ENCODE results near the gene SPON1. TPM values are rescaled to one million over a fixed set of nuclear protein-coding genes. Genes with fewer than 3 reads are reported as not detected.

Gene SPON1
- total and polyA plus RNA-seq, 10 of the 15 experiments (the other 5 are each of a cell fraction or from before 2014, with no cell fraction given) = 0.13 to 1.1 (median 0.18) TPM; not detected in 5

DNA sequence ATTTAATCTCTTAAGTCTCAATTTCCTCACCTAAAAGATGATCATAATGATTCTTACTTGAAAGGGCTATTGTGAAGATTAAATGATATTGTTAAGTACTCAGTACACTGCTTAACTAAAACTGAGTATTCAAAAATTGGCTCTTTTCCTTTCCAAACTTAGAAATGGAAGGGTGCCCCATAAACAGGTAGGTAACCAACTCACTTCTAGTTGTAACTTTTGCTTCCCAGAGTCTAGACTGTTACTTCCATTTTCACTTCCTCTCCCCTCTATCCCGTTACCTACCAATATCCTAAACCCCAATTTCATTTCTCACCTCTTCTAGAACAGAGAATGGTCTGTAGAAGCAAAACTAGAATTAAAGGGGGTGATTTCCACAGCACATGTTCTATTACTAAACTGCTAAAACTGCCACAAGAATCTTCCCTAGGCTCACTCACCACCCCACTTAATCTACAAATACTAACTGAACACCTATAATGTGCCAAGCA, 346.4 kb downstream of the SPON1 start (continued):
- TF ChIP-seq, protein P1, sequence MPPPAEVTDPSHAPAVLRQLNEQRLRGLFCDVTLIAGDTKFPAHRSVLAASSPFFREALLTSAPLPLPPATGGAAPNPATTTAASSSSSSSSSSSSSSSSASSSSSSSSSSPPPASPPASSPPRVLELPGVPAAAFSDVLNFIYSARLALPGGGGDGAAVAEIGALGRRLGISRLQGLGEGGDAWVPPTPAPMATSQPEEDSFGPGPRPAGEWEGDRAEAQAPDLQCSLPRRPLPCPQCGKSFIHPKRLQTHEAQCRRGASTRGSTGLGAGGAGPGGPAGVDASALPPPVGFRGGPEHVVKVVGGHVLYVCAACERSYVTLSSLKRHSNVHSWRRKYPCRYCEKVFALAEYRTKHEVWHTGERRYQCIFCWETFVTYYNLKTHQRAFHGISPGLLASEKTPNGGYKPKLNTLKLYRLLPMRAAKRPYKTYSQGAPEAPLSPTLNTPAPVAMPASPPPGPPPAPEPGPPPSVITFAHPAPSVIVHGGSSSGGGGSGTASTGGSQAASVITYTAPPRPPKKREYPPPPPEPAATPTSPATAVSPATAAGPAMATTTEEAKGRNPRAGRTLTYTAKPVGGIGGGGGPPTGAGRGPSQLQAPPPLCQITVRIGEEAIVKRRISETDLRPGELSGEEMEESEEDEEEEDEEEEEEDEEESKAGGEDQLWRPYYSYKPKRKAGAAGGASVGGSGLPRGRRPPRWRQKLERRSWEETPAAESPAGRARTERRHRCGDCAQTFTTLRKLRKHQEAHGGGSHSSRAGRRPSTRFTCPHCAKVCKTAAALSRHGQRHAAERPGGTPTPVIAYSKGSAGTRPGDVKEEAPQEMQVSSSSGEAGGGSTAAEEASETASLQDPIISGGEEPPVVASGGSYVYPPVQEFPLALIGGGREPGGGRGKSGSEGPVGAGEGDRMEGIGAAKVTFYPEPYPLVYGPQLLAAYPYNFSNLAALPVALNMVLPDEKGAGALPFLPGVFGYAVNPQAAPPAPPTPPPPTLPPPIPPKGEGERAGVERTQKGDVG (CRISPR knock-in tag; IDR thresholded peaks at IDR 0.05) = no peak
- TF ChIP-seq KAT2A (conservative IDR thresholded peaks at IDR 0.05; ENCODE audit: control insufficient read depth, low read depth, low read length) = no peak
- no peak for TF ChIP-seq KDM1A (IDR thresholded peaks at IDR 0.05; ENCODE audit: borderline replicate concordance)
- TF ChIP-seq, protein P2, sequence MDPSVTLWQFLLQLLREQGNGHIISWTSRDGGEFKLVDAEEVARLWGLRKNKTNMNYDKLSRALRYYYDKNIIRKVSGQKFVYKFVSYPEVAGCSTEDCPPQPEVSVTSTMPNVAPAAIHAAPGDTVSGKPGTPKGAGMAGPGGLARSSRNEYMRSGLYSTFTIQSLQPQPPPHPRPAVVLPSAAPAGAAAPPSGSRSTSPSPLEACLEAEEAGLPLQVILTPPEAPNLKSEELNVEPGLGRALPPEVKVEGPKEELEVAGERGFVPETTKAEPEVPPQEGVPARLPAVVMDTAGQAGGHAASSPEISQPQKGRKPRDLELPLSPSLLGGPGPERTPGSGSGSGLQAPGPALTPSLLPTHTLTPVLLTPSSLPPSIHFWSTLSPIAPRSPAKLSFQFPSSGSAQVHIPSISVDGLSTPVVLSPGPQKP (IDR thresholded peaks at IDR 0.05; ENCODE audit: low read depth, low read length) = no peak
- TF ChIP-seq RAD21 (IDR thresholded peaks at IDR 0.05; ENCODE audit: insufficient read depth, low read depth, low read length) = no peak
- TF ChIP-seq SPI1 (IDR thresholded peaks at IDR 0.05; ENCODE audit: borderline replicate concordance, insufficient read depth, low read depth, low read length) = peak; percentile 87
- no peak for TF ChIP-seq FOS (IDR thresholded peaks at IDR 0.05; ENCODE audit: borderline replicate concordance, extremely low read depth, insufficient read length)
- TF ChIP-seq FOXM1 (IDR thresholded peaks at IDR 0.05; ENCODE audit: low read depth, low read length) = no peak
- TF ChIP-seq, protein P3, sequence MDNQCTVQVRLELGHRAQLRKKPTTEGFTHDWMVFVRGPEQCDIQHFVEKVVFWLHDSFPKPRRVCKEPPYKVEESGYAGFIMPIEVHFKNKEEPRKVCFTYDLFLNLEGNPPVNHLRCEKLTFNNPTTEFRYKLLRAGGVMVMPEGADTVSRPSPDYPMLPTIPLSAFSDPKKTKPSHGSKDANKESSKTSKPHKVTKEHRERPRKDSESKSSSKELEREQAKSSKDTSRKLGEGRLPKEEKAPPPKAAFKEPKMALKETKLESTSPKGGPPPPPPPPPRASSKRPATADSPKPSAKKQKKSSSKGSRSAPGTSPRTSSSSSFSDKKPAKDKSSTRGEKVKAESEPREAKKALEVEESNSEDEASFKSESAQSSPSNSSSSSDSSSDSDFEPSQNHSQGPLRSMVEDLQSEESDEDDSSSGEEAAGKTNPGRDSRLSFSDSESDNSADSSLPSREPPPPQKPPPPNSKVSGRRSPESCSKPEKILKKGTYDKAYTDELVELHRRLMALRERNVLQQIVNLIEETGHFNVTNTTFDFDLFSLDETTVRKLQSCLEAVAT (IDR thresholded peaks at IDR 0.05) = no peak
- TF ChIP-seq IKZF2 (IDR thresholded peaks at IDR 0.05) = peak; percentile 90 to 92
- TF ChIP-seq WRNIP1 (IDR thresholded peaks at IDR 0.05; ENCODE audit: borderline replicate concordance, low read depth, low read length) = no peak
- TF ChIP-seq, protein P4, sequence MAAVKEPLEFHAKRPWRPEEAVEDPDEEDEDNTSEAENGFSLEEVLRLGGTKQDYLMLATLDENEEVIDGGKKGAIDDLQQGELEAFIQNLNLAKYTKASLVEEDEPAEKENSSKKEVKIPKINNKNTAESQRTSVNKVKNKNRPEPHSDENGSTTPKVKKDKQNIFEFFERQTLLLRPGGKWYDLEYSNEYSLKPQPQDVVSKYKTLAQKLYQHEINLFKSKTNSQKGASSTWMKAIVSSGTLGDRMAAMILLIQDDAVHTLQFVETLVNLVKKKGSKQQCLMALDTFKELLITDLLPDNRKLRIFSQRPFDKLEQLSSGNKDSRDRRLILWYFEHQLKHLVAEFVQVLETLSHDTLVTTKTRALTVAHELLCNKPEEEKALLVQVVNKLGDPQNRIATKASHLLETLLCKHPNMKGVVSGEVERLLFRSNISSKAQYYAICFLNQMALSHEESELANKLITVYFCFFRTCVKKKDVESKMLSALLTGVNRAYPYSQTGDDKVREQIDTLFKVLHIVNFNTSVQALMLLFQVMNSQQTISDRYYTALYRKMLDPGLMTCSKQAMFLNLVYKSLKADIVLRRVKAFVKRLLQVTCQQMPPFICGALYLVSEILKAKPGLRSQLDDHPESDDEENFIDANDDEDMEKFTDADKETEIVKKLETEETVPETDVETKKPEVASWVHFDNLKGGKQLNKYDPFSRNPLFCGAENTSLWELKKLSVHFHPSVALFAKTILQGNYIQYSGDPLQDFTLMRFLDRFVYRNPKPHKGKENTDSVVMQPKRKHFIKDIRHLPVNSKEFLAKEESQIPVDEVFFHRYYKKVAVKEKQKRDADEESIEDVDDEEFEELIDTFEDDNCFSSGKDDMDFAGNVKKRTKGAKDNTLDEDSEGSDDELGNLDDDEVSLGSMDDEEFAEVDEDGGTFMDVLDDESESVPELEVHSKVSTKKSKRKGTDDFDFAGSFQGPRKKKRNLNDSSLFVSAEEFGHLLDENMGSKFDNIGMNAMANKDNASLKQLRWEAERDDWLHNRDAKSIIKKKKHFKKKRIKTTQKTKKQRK (IDR thresholded peaks at IDR 0.05; ENCODE audit: low read depth, low read length) = no peak
- TF ChIP-seq TARDBP (IDR thresholded peaks at IDR 0.05; ENCODE audit: borderline replicate concordance) = no peak
- no peak for TF ChIP-seq BACH1 (IDR thresholded peaks at IDR 0.05; ENCODE audit: borderline replicate concordance)
- TF ChIP-seq MEF2B (IDR thresholded peaks at IDR 0.05; ENCODE audit: partially characterized antibody, poor library complexity, severe bottlenecking) = no peak
- no peak for TF ChIP-seq BRCA1 (IDR thresholded peaks at IDR 0.05; ENCODE audit: low read depth, low read length)
- no peak for TF ChIP-seq SMC3 (IDR thresholded peaks at IDR 0.05; ENCODE audit: borderline replicate concordance, low read length)
- no peak for TF ChIP-seq PAX5 (IDR thresholded peaks at IDR 0.05; ENCODE audit: borderline replicate concordance, low read depth, low read length)
